H1 (cell line): ENCODE results near the gene CLCF1. TPM values are rescaled to one million over a fixed set of nuclear protein-coding genes. Genes with fewer than 3 reads are reported as not detected.

Experiments used
- CTCF ChIA-PET: fragments of 300-600 bp; sonication (Branson Sonifier 250); formaldehyde crosslinking; loops from one replicate; lab custom pipeline; 2021; ENCODE audit not compliant: partially characterized antibody; lab: Charles Lee
- POLR2A ChIA-PET: fragments of 300-600 bp; sonication (Branson Sonifier 250); formaldehyde crosslinking; loops from one replicate; lab custom pipeline; 2021; ENCODE audit warnings: inconsistent platforms; ENCODE audit not compliant: partially characterized antibody; lab: Charles Lee
- DNase-seq, 2 experiments: peaks; one replicate each; pipeline versions ENCODE4 v3.0.0 to v3.0.0-alpha.2; 2010 to 2022; ENCODE audit warnings: low spot score in 2 of 2, low read depth in 1 of 2, mixed read lengths in 1 of 2
- FAIRE-seq: peaks from 2 replicates; lab custom pipeline; 2011; peaks lifted over from hg19 to GRCh38; lab: Jason Lieb, UNC
- H2AFZ ChIP-seq: 2 replicates; pipeline ENCODE4 v1.8.1; 2012; ENCODE audit warnings: low read length, inconsistent platforms
- H2AK5ac ChIP-seq: 2 replicates; pipeline ENCODE4 v1.6.1; 2013; ENCODE audit warnings: low read depth, low read length
- H2BK120ac ChIP-seq: replicated peaks from 2 replicates; pipeline ENCODE3; 2013; ENCODE audit warnings: low read depth, low read length, inconsistent platforms
- H2BK12ac ChIP-seq: 2 replicates; pipeline ENCODE4 v1.6.1; 2013; ENCODE audit warnings: low read depth, low read length
- H2BK15ac ChIP-seq: 2 replicates; pipeline ENCODE4 v1.6.1; 2013; ENCODE audit warnings: low read length
- H2BK20ac ChIP-seq: 2 replicates; pipeline ENCODE4 v1.6.1; 2013; ENCODE audit warnings: low read length
- H2BK5ac ChIP-seq: 2 replicates; pipeline ENCODE4 v1.6.1; 2013; ENCODE audit warnings: low read depth, low read length
- H3K14ac ChIP-seq: 2 replicates; pipeline ENCODE4 v1.6.1; 2013; ENCODE audit warnings: inconsistent platforms; ENCODE audit not compliant: insufficient read length
- H3K18ac ChIP-seq: 2 replicates; pipeline ENCODE4 v1.6.1; 2013; ENCODE audit warnings: low read length; ENCODE audit errors: extremely low read depth
- H3K23ac ChIP-seq: 2 replicates; pipeline ENCODE4 v1.6.1; 2013; ENCODE audit warnings: inconsistent platforms; ENCODE audit not compliant: insufficient read length
- H3K23me2 ChIP-seq: 2 replicates; pipeline ENCODE4 v1.6.1; 2013; ENCODE audit warnings: low read depth, low read length
- H3K27ac ChIP-seq: 2 replicates; pipeline ENCODE4 v1.6.1; 2011; ENCODE audit warnings: low read depth, low read length, inconsistent platforms
- H3K27me3 ChIP-seq, 4 experiments: replicated peaks in 1 of 4; 1 replicate in 1 of 4; 2 replicates in 3 of 4; pipeline versions ENCODE4 v1.6.1 to v1.8.1; 2011 to 2013; ENCODE audit warnings: low read length in 3 of 4, mild to moderate bottlenecking in 3 of 4, inconsistent platforms in 2 of 4, mixed read lengths in 2 of 4, moderate library complexity in 1 of 4; ENCODE audit not compliant: control insufficient read depth in 3 of 4, insufficient read depth in 3 of 4; ENCODE audit errors: extremely low read depth in 1 of 4
- H3K36me3 ChIP-seq, 4 experiments: 2 replicates each; pipeline versions ENCODE4 v1.6.1 to v1.8.1; 2011 to 2013; ENCODE audit warnings: mild to moderate bottlenecking in 4 of 4, low read length in 3 of 4, moderate library complexity in 2 of 4, control low read depth in 1 of 4, inconsistent platforms in 1 of 4; ENCODE audit not compliant: insufficient read depth in 4 of 4, control insufficient read depth in 2 of 4
- H3K4ac ChIP-seq: replicated peaks from 2 replicates; pipeline ENCODE3; 2013; ENCODE audit warnings: low read length, low read depth, mixed read lengths, inconsistent platforms; ENCODE audit not compliant: insufficient read length
- H3K4me1 ChIP-seq, 4 experiments: replicated peaks in 1 of 4; 1 replicate in 1 of 4; 2 replicates in 3 of 4; pipeline versions ENCODE4 v1.6.1 to v1.8.1; 2011 to 2013; ENCODE audit warnings: low read length in 3 of 4, inconsistent platforms in 2 of 4, mixed read lengths in 1 of 4; ENCODE audit not compliant: insufficient read depth in 4 of 4, control insufficient read depth in 3 of 4
- H3K4me2 ChIP-seq, 2 experiments: 2 replicates each; pipeline versions ENCODE4 v1.6.1 to v1.8.1; 2011 to 2013; ENCODE audit warnings: low read depth in 2 of 2, low read length in 2 of 2, control low read depth in 1 of 2, inconsistent platforms in 1 of 2, mild to moderate bottlenecking in 1 of 2; ENCODE audit not compliant: insufficient read depth in 1 of 2
- H3K4me3 ChIP-seq, 4 experiments: fragments of 200-600, 300-600 bp in 1 of 4; sonication (generic), shearing (Covaris generic), sonication (Bioruptor Twin) in 1 of 4; 2 replicates each; pipeline versions ENCODE4 v1.5.1 to v1.8.1; 2011 to 2016; ENCODE audit warnings: low read length in 4 of 4, low read depth in 3 of 4, control low read depth in 2 of 4, inconsistent platforms in 2 of 4, mild to moderate bottlenecking in 2 of 4, mixed read lengths in 1 of 4, moderate library complexity in 1 of 4; ENCODE audit not compliant: insufficient read depth in 2 of 4; ENCODE audit errors: extremely low read depth in 1 of 4
- H3K56ac ChIP-seq: replicated peaks from 2 replicates; pipeline ENCODE3; 2013; ENCODE audit warnings: low read depth, mild to moderate bottlenecking, mixed read lengths, low read length, inconsistent platforms; ENCODE audit not compliant: insufficient read length
- H3K79me1 ChIP-seq: 2 replicates; pipeline ENCODE4 v1.6.1; 2013; ENCODE audit warnings: low read depth, low read length, control low read depth
- H3K79me2 ChIP-seq, 2 experiments: 2 replicates each; pipeline versions ENCODE4 v1.6.1 to v1.8.1; 2012 to 2013; ENCODE audit warnings: low read length in 2 of 2, mild to moderate bottlenecking in 2 of 2, inconsistent platforms in 1 of 2; ENCODE audit not compliant: insufficient read depth in 2 of 2, control insufficient read depth in 1 of 2
- H3K9ac ChIP-seq, 4 experiments: replicated peaks in 1 of 4; 1 replicate in 1 of 4; 2 replicates in 3 of 4; pipeline versions ENCODE4 v1.6.1 to v1.8.1; 2011 to 2013; ENCODE audit warnings: low read depth in 3 of 4, low read length in 3 of 4, control low read depth in 2 of 4, mild to moderate bottlenecking in 2 of 4, moderate library complexity in 2 of 4, inconsistent platforms in 1 of 4; ENCODE audit errors: extremely low read depth in 1 of 4
- H3K9me3 ChIP-seq, 2 experiments: 2 replicates each; pipeline versions ENCODE4 v1.6.1 to v1.8.1; 2012 to 2013; ENCODE audit warnings: mild to moderate bottlenecking in 2 of 2, moderate library complexity in 2 of 2, control low read depth in 1 of 2, inconsistent platforms in 1 of 2, low read depth in 1 of 2, low read length in 1 of 2, mixed read lengths in 1 of 2; ENCODE audit not compliant: insufficient read depth in 2 of 2
- H4K20me1 ChIP-seq, 2 experiments: replicated peaks in 1 of 2; 2 replicates each; pipeline versions ENCODE3 to v1.8.1; 2011 to 2013; ENCODE audit warnings: inconsistent platforms in 2 of 2, low read length in 2 of 2, mild to moderate bottlenecking in 1 of 2; ENCODE audit not compliant: insufficient read depth in 2 of 2, control insufficient read depth in 1 of 2
- H4K5ac ChIP-seq: 2 replicates; pipeline ENCODE4 v1.6.1; 2013; ENCODE audit warnings: low read length, low read depth, mixed read lengths, inconsistent platforms; ENCODE audit not compliant: insufficient read length
- H4K8ac ChIP-seq: 2 replicates; pipeline ENCODE4 v1.8.0; 2013; ENCODE audit warnings: mild to moderate bottlenecking, moderate library complexity, low read length, inconsistent platforms; ENCODE audit not compliant: insufficient read depth; ENCODE audit errors: extremely low read depth
- H4K91ac ChIP-seq: replicated peaks from 2 replicates; pipeline ENCODE3; 2013; ENCODE audit warnings: low read length, mixed read lengths, inconsistent platforms; ENCODE audit not compliant: insufficient read length
- SUZ12 ChIP-seq: fragments of 200-600 bp; sonication (generic); IDR thresholded peaks from 2 replicates; pipeline ENCODE4 v1.6.1; 2012; ENCODE audit warnings: mild to moderate bottlenecking, inconsistent platforms, low read length, moderate library complexity, mixed read lengths
- WGBS, 2 experiments: shearing (Covaris generic) in 1 of 2; methylation state at CpG; one replicate each; pipeline versions ENCODE4 v1.1.6 to v1.1.7; 2013 to 2015; ENCODE audit warnings: low lambda C conversion rate in 2 of 2, mixed read lengths in 2 of 2, inconsistent platforms in 1 of 2, low coverage in 1 of 2, missing lambda C conversion rate in 1 of 2; ENCODE audit not compliant: insufficient replicate concordance in 2 of 2, insufficient coverage in 1 of 2, insufficient read length in 1 of 2; ENCODE audit errors: extremely low coverage in 1 of 2, missing lambda C conversion rate in 1 of 2; 5-methylcytosine and 5-hydroxymethylcytosine counted together
- polyA plus RNA-seq, 7 experiments: library from polyadenylated mRNA; depleted of rRNA in 3 of 7; stranded (reverse) in 5 of 7; unstranded in 2 of 7; fragments of >200 nt in 5 of 7; fragments of 200-250 nt in 2 of 7; gene quantifications; 1 replicate in 5 of 7; 2 replicates in 1 of 7; 4 replicates in 1 of 7; pipeline versions ENCODE4 v1.2.1 to v1.2.3, GENCODE V29; 2011 to 2013; ENCODE audit warnings: missing spikeins in 2 of 7, mixed read lengths in 2 of 7
- total RNA-seq: library from RNA; stranded (reverse); fragmentation: NEBNext Ultra II Directional; extraction: Animal tissue kit (Norgen Biotek cat#: 25700); gene quantifications from 2 replicates; pipeline ENCODE4 v1.2.1, GENCODE V29; 2021

Gene CLCF1
- total and polyA plus RNA-seq, 2 of the 8 experiments (the other 6 are each of a cell fraction or from before 2014, with no cell fraction given): 0.32 to 1.2 TPM

DNA sequence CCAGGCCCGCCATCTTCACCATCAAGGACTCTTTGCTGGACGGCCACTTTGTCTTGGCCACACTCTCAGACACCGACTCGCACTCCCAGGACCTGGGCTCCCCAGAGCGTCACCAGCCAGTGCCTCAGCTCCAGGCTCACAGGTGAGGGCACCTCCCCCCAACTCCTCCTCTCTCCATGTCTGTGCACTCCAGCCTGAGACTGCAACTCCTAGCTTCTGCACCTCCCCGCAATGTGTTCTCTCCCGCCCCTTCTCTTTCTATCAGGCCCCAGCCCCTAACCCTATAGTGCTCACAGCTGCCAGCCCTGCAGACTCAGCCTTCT lies 22.8 kb upstream of the CLCF1 start:
- H2BK12ac ChIP-seq: peak overlapping the region; percentile 50; the same call in 1 of the 2 replicates
- no peak overlapping the region for H3K18ac ChIP-seq
- no peak overlapping the region for H3K4me2 ChIP-seq
- peak overlapping the region; percentile 88; the same call in 1 of the 2 replicates for H2BK5ac ChIP-seq
- no peak for FAIRE-seq
- no peak overlapping the region for H3K14ac ChIP-seq
- H4K5ac ChIP-seq: no peak overlapping the region
- no peak overlapping the region for H3K4me3 ChIP-seq
- no peaks in the 10 kb centered on the region for H3K9me3 ChIP-seq
- DNase-seq: no peak
- no peak overlapping the region for H3K4ac ChIP-seq
- WGBS, 2 experiments: 92% methylated on average over 7 of the region's 7 CpGs; no CpG with 5 or more reads in 1 of the 2 experiments
- no peak overlapping the region for H3K56ac ChIP-seq
- H3K4me1 ChIP-seq: peaks cover 0 to 14% (median 7%) of the 10 kb centered on the region in 4 experiments; a peak in 5 of 7 replicates
- peaks cover 12% of the 10 kb centered on the region for H3K23me2 ChIP-seq
- no peak overlapping the region for H2BK120ac ChIP-seq
- H2AK5ac ChIP-seq: no peak overlapping the region
- H3K23ac ChIP-seq: no peak overlapping the region
- no peak overlapping the region for H4K91ac ChIP-seq
- CTCF ChIA-PET: interaction anchor here (0.8 to 34.8 kb wide), 6 partner anchors 10 to 38 kb away, joined by 3 to 1305 read pairs (median 4); partner anchors contain the start of gene POLD4
- H3K27me3 ChIP-seq: no peaks in the 10 kb centered on the region
- POLR2A ChIA-PET: interaction anchor here (0.9 to 2.6 kb wide), 16 partner anchors 9 to 93 kb away, joined by 3 to 13 read pairs (median 4); partner anchors contain the start of genes AIP, RPS6KB2 and SSH3
- no peak overlapping the region for H2BK20ac ChIP-seq
- H2AFZ ChIP-seq: no peak overlapping the region
- H4K20me1 ChIP-seq: peaks cover 0 to 14% of the 10 kb centered on the region in 2 experiments
- TF ChIP-seq SUZ12: no peak
- H4K8ac ChIP-seq: no peak overlapping the region
- H2BK15ac ChIP-seq: no peak overlapping the region
- H3K27ac ChIP-seq: peak overlapping the region; percentile 35; the same call in 1 of the 2 replicates
- H3K79me2 ChIP-seq: peaks cover 0 to 10% of the 10 kb centered on the region in 2 experiments; a peak in 2 of 4 replicates
- no peak overlapping the region for H3K9ac ChIP-seq
- peaks cover 6 to 25% (median 18%) of the 10 kb centered on the region in 4 experiments; a peak in 6 of 8 replicates for H3K36me3 ChIP-seq
- H3K79me1 ChIP-seq: peaks cover 6% of the 10 kb centered on the region
